NCI-H524 treated with DMSO at 0.1 percent for 48 hours (cell line): ENCODE results near the gene BIRC6.
"Not testable (repeated sequence)": the region's sequence is repeated elsewhere in the genome, so short reads cannot be mapped to it uniquely, and the experiment has no call there.

ENCODE experiments used
- DNase-seq: peaks from one replicate; lab custom pipeline; 2025; lab: John Stamatoyannopoulos, UW

BIRC6 gene

GRCh38 chr2:32504877-32505478, 148.2 kb downstream of the BIRC6 start:
- DNase-seq = no peak

GRCh38 chr2:32506446-32506845, 149.6 kb downstream of the BIRC6 start:
- DNase-seq = no peak

- no peak for DNase-seq
Measured at GRCh38 chr2:32514946-32515345, 158.1 kb downstream of the BIRC6 start.

GRCh38 chr2:32516567-32516966, 159.7 kb downstream of the BIRC6 start:
- no peak for DNase-seq

GRCh38 chr2:32522770-32523169, 165.9 kb downstream of the BIRC6 start:
- no peak for DNase-seq

- DNase-seq = no peak
Measured at GRCh38 chr2:32523686-32524085, 166.9 kb downstream of the BIRC6 start.

GRCh38 chr2:32532341-32532740, 175.5 kb downstream of the BIRC6 start:
- DNase-seq = no peak

- DNase-seq = no peak
Measured at GRCh38 chr2:32532961-32533360, 176.1 kb downstream of the BIRC6 start.

GRCh38 chr2:32534831-32535230, 178.0 kb downstream of the BIRC6 start:
- DNase-seq = no peak

- no peak for DNase-seq
Measured at GRCh38 chr2:32538735-32539134, 181.9 kb downstream of the BIRC6 start.

GRCh38 chr2:32552483-32552882, 195.7 kb downstream of the BIRC6 start:
- not testable (repeated sequence) for DNase-seq

GRCh38 chr2:32553829-32554432, 197.1 kb downstream of the BIRC6 start:
- peak; percentile 1 for DNase-seq

GRCh38 chr2:32558492-32558891, 201.7 kb downstream of the BIRC6 start:
- no peak for DNase-seq

- DNase-seq = no peak
Measured at GRCh38 chr2:32559136-32559535, 202.3 kb downstream of the BIRC6 start.

GRCh38 chr2:32562906-32563305, 206.1 kb downstream of the BIRC6 start:
- no peak for DNase-seq

GRCh38 chr2:32564417-32565035, 207.7 kb downstream of the BIRC6 start:
- DNase-seq = no peak

GRCh38 chr2:32565902-32566301, 209.1 kb downstream of the BIRC6 start:
- no peak for DNase-seq

- no peak for DNase-seq
Measured at GRCh38 chr2:32572030-32572429, 215.2 kb downstream of the BIRC6 start.

GRCh38 chr2:32572737-32573136, 215.9 kb downstream of the BIRC6 start:
- DNase-seq = no peak

GRCh38 chr2:32591669-32592463, 235.0 kb downstream of the BIRC6 start:
- DNase-seq = peak; percentile 17

- no peak for DNase-seq
Measured at GRCh38 chr2:32594573-32594972, 237.8 kb downstream of the BIRC6 start.

GRCh38 chr2:32611366-32611765, 254.5 kb downstream of the BIRC6 start:
- no peak for DNase-seq

GRCh38 chr2:32611771-32612170, 254.9 kb downstream of the BIRC6 start:
- DNase-seq = no peak
